Lower leg skin (tissue), 3 donors: ENCODE measurements around the gene SPEG.
"Not testable (repeated sequence)": the region's sequence is repeated elsewhere in the genome, so short reads cannot be mapped to it uniquely, and the experiment has no call there.

ENCODE experiments used
- CTCF ChIP-seq, 3 donors: fragments of 450-650 bp; IDR thresholded peaks; one replicate each; pipeline ENCODE4 v1.5.1; 2016; ENCODE audit warnings: antibody characterized with exemption in 3 of 3, mild to moderate bottlenecking in 3 of 3, moderate library complexity in 2 of 3
- POLR2A ChIP-seq, 2 donors: fragments of 450-650 bp; IDR thresholded peaks; one replicate each; pipeline ENCODE4 v1.6.1; 2016 to 2017; ENCODE audit warnings: antibody characterized with exemption in 2 of 2, mild to moderate bottlenecking in 1 of 2, moderate library complexity in 1 of 2

DNA sequence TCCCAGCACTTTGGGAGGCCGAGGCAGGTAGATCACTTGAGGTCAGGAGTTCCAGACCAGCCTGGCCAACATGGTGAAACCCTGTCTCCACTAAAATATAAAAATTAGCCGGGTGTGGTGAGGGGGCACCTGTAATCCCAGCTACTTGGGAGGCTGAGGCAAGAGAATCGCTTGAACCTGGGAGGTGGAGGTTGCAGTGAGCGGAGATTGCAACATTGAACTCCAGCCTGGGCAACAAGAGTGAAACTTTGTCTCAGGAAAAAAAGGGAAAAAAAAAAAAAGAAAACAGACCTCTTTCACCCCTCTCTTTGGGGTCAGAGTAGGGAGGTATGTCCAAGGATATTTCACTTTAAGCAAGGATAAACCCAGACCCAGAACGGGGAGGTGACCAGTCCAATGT is 27.3 kb upstream of the SPEG start:
- not testable (repeated sequence) for TF ChIP-seq CTCF, POLR2A (IDR thresholded peaks at IDR 0.05)
